T-helper 1 cell treated with Interleukin-12 subunit alpha and Interleukin-12 subunit beta and Interleukin-4 antibody, amounts not matched to agents 30 ng/mL and 1 ng/mL, for 36 hours (primary cell): ENCODE results near the gene HOXD8. TPM values are rescaled to one million over a fixed set of nuclear protein-coding genes. Genes with fewer than 3 reads are reported as not detected.

Experiments used
- total RNA-seq: library from RNA; stranded (reverse); gene quantifications from 2 replicates; pipeline ENCODE4 v1.2.3, GENCODE V29; 2022

Gene HOXD8
- total RNA-seq, 1 donor from 2014 or later: not detected

Other genes starting within 250 kb of the HOXD8 start
- gene LNPK, start 127.4 kb upstream of the HOXD8 start, total RNA-seq: 34.9 and 35.6 TPM in 2 replicates
- gene EVX2, start 45.7 kb upstream of the HOXD8 start, total RNA-seq: not detected in 2 replicates
- not detected in 2 replicates for gene HOXD13, start 37.0 kb upstream of the HOXD8 start, total RNA-seq
- not detected in 2 replicates for gene HOXD12, start 29.9 kb upstream of the HOXD8 start, total RNA-seq
- gene HOXD11, start 22.4 kb upstream of the HOXD8 start, total RNA-seq: not detected in 2 replicates
- gene HOXD10, start 12.9 kb upstream of the HOXD8 start, total RNA-seq: not detected in 2 replicates
- gene HOXD9, start 7.0 kb upstream of the HOXD8 start, total RNA-seq: not detected in 2 replicates
- gene HOXD4, start 21.8 kb downstream of the HOXD8 start, total RNA-seq: not detected in 2 replicates
- not detected in 2 replicates for gene HOXD3, start 27.6 kb downstream of the HOXD8 start, total RNA-seq
- not detected in 2 replicates for gene HOXD1, start 59.0 kb downstream of the HOXD8 start, total RNA-seq
- gene MTX2, start 139.7 kb downstream of the HOXD8 start, total RNA-seq: 12.8 and 14.6 TPM in 2 replicates